ENCODE data around the gene MACROH2A2.

- TF ChIP-seq TAF1 (CRISPR knock-in tag; IDR thresholded peaks at IDR 0.05), result no peak
- no peak for TF ChIP-seq NCOR1 (IDR thresholded peaks at IDR 0.05; ENCODE audit: borderline replicate concordance, low read length)
- TF ChIP-seq ZNF737 (CRISPR knock-in tag; IDR thresholded peaks at IDR 0.05; ENCODE audit: borderline replicate concordance), result no peak
- no peak for TF ChIP-seq ZNF891 (CRISPR knock-in tag; IDR thresholded peaks at IDR 0.05)
- TF ChIP-seq, protein P1, sequence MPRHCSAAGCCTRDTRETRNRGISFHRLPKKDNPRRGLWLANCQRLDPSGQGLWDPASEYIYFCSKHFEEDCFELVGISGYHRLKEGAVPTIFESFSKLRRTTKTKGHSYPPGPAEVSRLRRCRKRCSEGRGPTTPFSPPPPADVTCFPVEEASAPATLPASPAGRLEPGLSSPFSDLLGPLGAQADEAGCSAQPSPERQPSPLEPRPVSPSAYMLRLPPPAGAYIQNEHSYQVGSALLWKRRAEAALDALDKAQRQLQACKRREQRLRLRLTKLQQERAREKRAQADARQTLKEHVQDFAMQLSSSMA (CRISPR knock-in tag; IDR thresholded peaks at IDR 0.05), result no peak
- no peak for TF ChIP-seq LCORL (IDR thresholded peaks at IDR 0.05)
- TF ChIP-seq LCORL (CRISPR knock-in tag; IDR thresholded peaks at IDR 0.05), result no peak
- no peak for TF ChIP-seq EZH2 (conservative IDR thresholded peaks at IDR 0.05; ENCODE audit: low read depth, low read length)
These were observed 35.1 kb downstream of the MACROH2A2 start for GRCh38 chr10:70087616-70088307.
